A549 (cell line): Measurements from ENCODE around the gene INPP4B.

Experiments used
- CEBPB ChIP-seq, 2 experiments: fragments of >200 bp in 1 of 2; sonication (Bioruptor Twin) in 1 of 2; formaldehyde crosslinking in 1 of 2; IDR thresholded peaks; 2 replicates each; pipeline ENCODE4 v1.6.1; 2012 to 2016
- EHMT2 ChIP-seq: fragments of 200-600 bp; sonication (generic); IDR thresholded peaks from 2 replicates; pipeline ENCODE4 v1.6.1; 2016; ENCODE audit warnings: antibody characterized with exemption, low read depth, mild to moderate bottlenecking, moderate library complexity
- KDM5A ChIP-seq: fragments of 200-600 bp; sonication (generic); IDR thresholded peaks from 2 replicates; pipeline ENCODE4 v1.6.1; 2016; ENCODE audit warnings: antibody characterized with exemption, mild to moderate bottlenecking
- NPAS2 ChIP-seq: fragments of 250-450 bp; sonication (Bioruptor Pico); IDR thresholded peaks from 2 replicates; pipeline ENCODE4 v1.8.0; 2022; ENCODE audit warnings: mild to moderate bottlenecking, moderate library complexity, borderline replicate concordance
- POLR2A ChIP-seq: IDR thresholded peaks from 2 replicates; pipeline ENCODE4 v1.6.1; 2012; ENCODE audit warnings: mild to moderate bottlenecking, low read length
- RFX5 ChIP-seq: fragments of 450-650 bp; IDR thresholded peaks from 2 replicates; pipeline ENCODE4 v1.7.1; 2014; ENCODE audit warnings: antibody characterized with exemption, mild to moderate bottlenecking, moderate library complexity
- TF ChIP-seq, protein P1 (sequence below): fragments of >200 bp; sonication (Bioruptor Twin); formaldehyde crosslinking; IDR thresholded peaks from 3 replicates; pipeline ENCODE4 v1.5.1; 2016
- TF ChIP-seq, protein P2 (sequence below): IDR thresholded peaks from 2 replicates; pipeline ENCODE4 v1.6.1; 2012
- TF ChIP-seq, protein P3 (sequence below): fragments of 200-600 bp; sonication (generic); IDR thresholded peaks from 2 replicates; pipeline ENCODE4 v1.6.1; 2016; ENCODE audit warnings: antibody characterized with exemption, mild to moderate bottlenecking, moderate library complexity
- TF ChIP-seq, protein P4 (sequence below): fragments of 450-650 bp; IDR thresholded peaks from 2 replicates; pipeline ENCODE4 v1.6.1; 2014; ENCODE audit warnings: antibody characterized with exemption

DNA sequence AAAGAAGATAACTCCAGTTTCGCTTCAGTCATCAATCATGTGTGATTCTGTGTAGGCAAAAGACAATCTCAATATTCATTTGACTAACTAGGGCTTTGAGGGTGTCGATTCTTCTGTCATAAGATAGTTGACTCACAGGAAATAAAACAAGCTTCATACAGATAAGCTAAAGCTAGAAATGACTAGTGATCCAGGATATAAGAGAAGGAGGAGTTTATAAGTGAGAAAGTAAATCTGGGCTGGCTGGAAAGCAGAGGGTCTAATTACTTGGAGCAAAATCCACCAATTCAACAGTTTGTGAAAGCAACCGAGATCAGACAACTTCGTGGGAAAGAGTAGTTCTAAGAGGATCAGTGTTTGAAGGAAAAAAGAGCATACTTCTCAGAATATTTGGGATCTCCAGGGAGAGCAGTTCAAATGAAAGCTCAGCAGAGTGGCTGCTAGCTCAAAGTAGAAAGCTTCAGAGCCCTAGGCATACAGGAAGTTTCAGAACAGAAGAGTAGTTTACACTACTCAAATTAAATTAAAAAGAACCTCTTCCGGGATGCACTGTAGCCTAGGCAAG lies 429.3 kb downstream of the INPP4B start:
- TF ChIP-seq RFX5: no peak
- TF ChIP-seq, protein P1, sequence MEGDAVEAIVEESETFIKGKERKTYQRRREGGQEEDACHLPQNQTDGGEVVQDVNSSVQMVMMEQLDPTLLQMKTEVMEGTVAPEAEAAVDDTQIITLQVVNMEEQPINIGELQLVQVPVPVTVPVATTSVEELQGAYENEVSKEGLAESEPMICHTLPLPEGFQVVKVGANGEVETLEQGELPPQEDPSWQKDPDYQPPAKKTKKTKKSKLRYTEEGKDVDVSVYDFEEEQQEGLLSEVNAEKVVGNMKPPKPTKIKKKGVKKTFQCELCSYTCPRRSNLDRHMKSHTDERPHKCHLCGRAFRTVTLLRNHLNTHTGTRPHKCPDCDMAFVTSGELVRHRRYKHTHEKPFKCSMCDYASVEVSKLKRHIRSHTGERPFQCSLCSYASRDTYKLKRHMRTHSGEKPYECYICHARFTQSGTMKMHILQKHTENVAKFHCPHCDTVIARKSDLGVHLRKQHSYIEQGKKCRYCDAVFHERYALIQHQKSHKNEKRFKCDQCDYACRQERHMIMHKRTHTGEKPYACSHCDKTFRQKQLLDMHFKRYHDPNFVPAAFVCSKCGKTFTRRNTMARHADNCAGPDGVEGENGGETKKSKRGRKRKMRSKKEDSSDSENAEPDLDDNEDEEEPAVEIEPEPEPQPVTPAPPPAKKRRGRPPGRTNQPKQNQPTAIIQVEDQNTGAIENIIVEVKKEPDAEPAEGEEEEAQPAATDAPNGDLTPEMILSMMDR: no peak
- TF ChIP-seq, protein P2, sequence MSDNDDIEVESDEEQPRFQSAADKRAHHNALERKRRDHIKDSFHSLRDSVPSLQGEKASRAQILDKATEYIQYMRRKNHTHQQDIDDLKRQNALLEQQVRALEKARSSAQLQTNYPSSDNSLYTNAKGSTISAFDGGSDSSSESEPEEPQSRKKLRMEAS: no peak
- no peak for TF ChIP-seq KDM5A
- TF ChIP-seq, protein P3, sequence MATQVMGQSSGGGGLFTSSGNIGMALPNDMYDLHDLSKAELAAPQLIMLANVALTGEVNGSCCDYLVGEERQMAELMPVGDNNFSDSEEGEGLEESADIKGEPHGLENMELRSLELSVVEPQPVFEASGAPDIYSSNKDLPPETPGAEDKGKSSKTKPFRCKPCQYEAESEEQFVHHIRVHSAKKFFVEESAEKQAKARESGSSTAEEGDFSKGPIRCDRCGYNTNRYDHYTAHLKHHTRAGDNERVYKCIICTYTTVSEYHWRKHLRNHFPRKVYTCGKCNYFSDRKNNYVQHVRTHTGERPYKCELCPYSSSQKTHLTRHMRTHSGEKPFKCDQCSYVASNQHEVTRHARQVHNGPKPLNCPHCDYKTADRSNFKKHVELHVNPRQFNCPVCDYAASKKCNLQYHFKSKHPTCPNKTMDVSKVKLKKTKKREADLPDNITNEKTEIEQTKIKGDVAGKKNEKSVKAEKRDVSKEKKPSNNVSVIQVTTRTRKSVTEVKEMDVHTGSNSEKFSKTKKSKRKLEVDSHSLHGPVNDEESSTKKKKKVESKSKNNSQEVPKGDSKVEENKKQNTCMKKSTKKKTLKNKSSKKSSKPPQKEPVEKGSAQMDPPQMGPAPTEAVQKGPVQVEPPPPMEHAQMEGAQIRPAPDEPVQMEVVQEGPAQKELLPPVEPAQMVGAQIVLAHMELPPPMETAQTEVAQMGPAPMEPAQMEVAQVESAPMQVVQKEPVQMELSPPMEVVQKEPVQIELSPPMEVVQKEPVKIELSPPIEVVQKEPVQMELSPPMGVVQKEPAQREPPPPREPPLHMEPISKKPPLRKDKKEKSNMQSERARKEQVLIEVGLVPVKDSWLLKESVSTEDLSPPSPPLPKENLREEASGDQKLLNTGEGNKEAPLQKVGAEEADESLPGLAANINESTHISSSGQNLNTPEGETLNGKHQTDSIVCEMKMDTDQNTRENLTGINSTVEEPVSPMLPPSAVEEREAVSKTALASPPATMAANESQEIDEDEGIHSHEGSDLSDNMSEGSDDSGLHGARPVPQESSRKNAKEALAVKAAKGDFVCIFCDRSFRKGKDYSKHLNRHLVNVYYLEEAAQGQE: no peak
- no peak for TF ChIP-seq POLR2A
- TF ChIP-seq NPAS2: no peak
- no peak for TF ChIP-seq EHMT2
- TF ChIP-seq, protein P4, sequence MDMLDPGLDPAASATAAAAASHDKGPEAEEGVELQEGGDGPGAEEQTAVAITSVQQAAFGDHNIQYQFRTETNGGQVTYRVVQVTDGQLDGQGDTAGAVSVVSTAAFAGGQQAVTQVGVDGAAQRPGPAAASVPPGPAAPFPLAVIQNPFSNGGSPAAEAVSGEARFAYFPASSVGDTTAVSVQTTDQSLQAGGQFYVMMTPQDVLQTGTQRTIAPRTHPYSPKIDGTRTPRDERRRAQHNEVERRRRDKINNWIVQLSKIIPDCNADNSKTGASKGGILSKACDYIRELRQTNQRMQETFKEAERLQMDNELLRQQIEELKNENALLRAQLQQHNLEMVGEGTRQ: no peak
- no peak for TF ChIP-seq CEBPB (IDR thresholded peaks at IDR 0.05)
